Gastroesophageal sphincter (tissue), 3 donors: ENCODE results near the gene HRH1.

Source experiments
- CTCF ChIP-seq, 4 experiments: fragments of 200-600 bp in 2 of 4; fragments of 450-650 bp in 2 of 4; sonication (generic) in 1 of 4; IDR thresholded peaks; one replicate each; pipeline ENCODE4 v1.5.1; 2017 to 2019; ENCODE audit warnings: antibody characterized with exemption in 4 of 4, mild to moderate bottlenecking in 2 of 4, moderate library complexity in 2 of 4
- EP300 ChIP-seq: sonication (generic); formaldehyde crosslinking; IDR thresholded peaks from one replicate; pipeline ENCODE4 v1.6.1; 2017; ENCODE audit warnings: antibody characterized with exemption, mild to moderate bottlenecking
- POLR2A ChIP-seq, 2 donors: fragments of 450-650 bp; IDR thresholded peaks; one replicate each; pipeline ENCODE4 v1.6.1; 2017; ENCODE audit warnings: antibody characterized with exemption in 2 of 2, mild to moderate bottlenecking in 2 of 2, moderate library complexity in 1 of 2
- POLR2AphosphoS5 ChIP-seq: sonication (generic); formaldehyde crosslinking; IDR thresholded peaks from one replicate; pipeline ENCODE4 v1.6.1; 2017; ENCODE audit warnings: antibody characterized with exemption

DNA sequence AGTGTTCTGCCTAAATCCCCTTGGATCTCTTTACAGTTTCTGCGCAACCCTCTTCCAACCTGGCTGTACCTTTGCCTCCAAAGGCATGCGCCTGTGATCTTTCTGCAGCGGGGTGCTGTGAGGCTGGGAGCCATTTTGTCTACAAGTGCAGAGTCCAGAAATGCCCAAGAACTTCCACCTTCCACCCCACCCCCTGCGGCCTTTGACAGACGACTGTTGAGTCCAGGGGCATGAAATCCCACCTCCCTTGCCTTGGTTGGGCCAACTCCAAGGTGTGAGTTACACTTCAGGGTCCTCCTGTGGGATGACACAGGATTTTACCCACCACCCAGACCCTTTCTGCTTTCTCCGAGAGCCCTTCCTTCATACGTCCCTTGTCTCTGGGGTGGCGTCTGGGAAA is 24.1 kb downstream of the HRH1 start:
- no peak for TF ChIP-seq CTCF (IDR thresholded peaks at IDR 0.05)
- no peak for TF ChIP-seq EP300
- TF ChIP-seq POLR2A (IDR thresholded peaks at IDR 0.05), result no peak
- no peak for TF ChIP-seq POLR2AphosphoS5
